A172 (cell line): ENCODE results near the gene CCDC137. TPM values are rescaled to one million over a fixed set of nuclear protein-coding genes. Genes with fewer than 3 reads are reported as not detected.
"Not testable (repeated sequence)": the region's sequence is repeated elsewhere in the genome, so short reads cannot be mapped to it uniquely, and the experiment has no call there.

Source experiments
- DNase-seq: peaks from one replicate; pipeline ENCODE4 v3.0.0-alpha.2; 2015; ENCODE audit warnings: low spot score
- total RNA-seq: library from RNA; depleted of rRNA; stranded (reverse); fragments of >200 nt; shearing (Covaris generic); gene quantifications from 2 replicates; pipeline ENCODE4 v1.2.3, GENCODE V29; 2014; rRNA removed

Gene CCDC137
- total RNA-seq, result 18.5 and 21.7 TPM in 2 replicates

- DNase-seq, result peak; percentile 91
Measured at GRCh38 chr17:81666342-81667191, at the start of gene CCDC137, which contains the start of gene OXLD1. TSS of gene CCDC137 (plus strand) at chr17:81666737. CDS start at chr17:81666767, 30 bp downstream. TSS of gene OXLD1 (minus strand) at chr17:81666605. CDS start at chr17:81666577, 28 bp downstream.

GRCh38 chr17:81616877-81617276 is 49.7 kb upstream of the CCDC137 start:
- no peak for DNase-seq

GRCh38 chr17:81618307-81618706 is 48.2 kb upstream of the CCDC137 start:
- not testable (repeated sequence) for DNase-seq

- DNase-seq, result no peak
Measured at GRCh38 chr17:81621494-81622130, 44.9 kb upstream of the CCDC137 start.

GRCh38 chr17:81630274-81630673 is 36.3 kb upstream of the CCDC137 start:
- no peak for DNase-seq

GRCh38 chr17:81631482-81631881 is 35.1 kb upstream of the CCDC137 start:
- DNase-seq, result no peak

- no peak for DNase-seq
Measured at GRCh38 chr17:81635431-81635830, 31.1 kb upstream of the CCDC137 start.

- no peak for DNase-seq
Measured at GRCh38 chr17:81635973-81636504, 30.5 kb upstream of the CCDC137 start.

- peak; percentile 68 for DNase-seq
Measured at GRCh38 chr17:81636505-81637288, 29.8 kb upstream of the CCDC137 start, which contains the start of the genes NPLOC4 and TSPAN10. TSS of gene NPLOC4 (minus strand) at chr17:81637112. CDS start at chr17:81636930, 182 bp downstream. TSS of gene TSPAN10 (plus strand) at chr17:81637196. CDS start at chr17:81642413, 5,217 bp downstream.

- no peak for DNase-seq
Measured at GRCh38 chr17:81638683-81639082, 27.9 kb upstream of the CCDC137 start.

- no peak for DNase-seq
Measured at GRCh38 chr17:81640011-81640410, 26.5 kb upstream of the CCDC137 start.

GRCh38 chr17:81641825-81642489 is 24.6 kb upstream of the CCDC137 start:
- peak; percentile 84 for DNase-seq

GRCh38 chr17:81644496-81644895 is 22.0 kb upstream of the CCDC137 start:
- DNase-seq, result no peak

GRCh38 chr17:81644976-81645952 is 21.3 kb upstream of the CCDC137 start:
- no peak for DNase-seq

GRCh38 chr17:81646869-81647600 is 19.5 kb upstream of the CCDC137 start:
- no peak for DNase-seq

GRCh38 chr17:81647640-81648012 is 18.9 kb upstream of the CCDC137 start:
- no peak for DNase-seq

GRCh38 chr17:81648013-81648706 is 18.4 kb upstream of the CCDC137 start:
- DNase-seq, result no peak

GRCh38 chr17:81648707-81649085 is 17.8 kb upstream of the CCDC137 start:
- no peak for DNase-seq

- no peak for DNase-seq
Measured at GRCh38 chr17:81650951-81651350, 15.6 kb upstream of the CCDC137 start.
